ENCODE measurements around the gene ELFN2.

ELFN2 gene

DNA sequence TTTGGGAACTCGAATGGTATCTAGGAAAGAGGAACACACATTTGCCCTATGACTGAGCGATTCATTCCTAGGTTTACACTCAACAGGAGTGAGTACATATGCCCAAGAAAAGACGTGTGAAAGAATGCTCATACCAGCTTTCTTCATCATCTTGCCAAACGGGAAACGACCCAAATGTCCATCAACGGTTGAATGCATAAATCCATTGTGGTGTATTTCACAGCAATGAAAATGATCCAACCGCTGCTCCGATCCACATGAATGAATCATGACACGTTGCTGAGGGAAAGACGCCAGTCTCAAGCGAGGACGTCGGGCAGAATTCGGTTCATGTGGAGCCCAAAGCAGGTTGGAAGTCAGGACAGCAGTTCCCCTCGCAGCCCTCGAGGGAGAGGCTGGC is 73.4 kb downstream of the ELFN2 start:
- DNase-seq: no peak

DNA sequence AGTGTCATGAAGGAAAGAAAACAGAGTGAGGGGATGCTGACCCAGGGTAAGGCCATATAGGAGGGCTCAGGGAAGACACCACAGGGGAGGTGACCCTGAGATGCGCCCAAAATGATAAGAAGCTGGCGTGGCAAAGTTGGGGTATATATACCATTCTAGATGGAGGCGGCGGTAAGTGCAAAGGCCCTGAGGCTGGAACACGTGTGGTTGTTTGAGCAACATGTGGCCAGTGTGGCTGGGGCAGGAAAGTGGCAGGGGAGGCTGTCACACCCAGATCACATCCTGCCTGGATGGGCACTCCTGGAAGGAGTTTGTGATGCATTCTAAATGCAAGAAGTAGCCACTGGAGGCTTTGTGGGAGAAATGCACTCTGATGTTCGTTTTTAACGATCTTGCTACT is 74.8 kb downstream of the ELFN2 start:
- DNase-seq: no peak

DNA sequence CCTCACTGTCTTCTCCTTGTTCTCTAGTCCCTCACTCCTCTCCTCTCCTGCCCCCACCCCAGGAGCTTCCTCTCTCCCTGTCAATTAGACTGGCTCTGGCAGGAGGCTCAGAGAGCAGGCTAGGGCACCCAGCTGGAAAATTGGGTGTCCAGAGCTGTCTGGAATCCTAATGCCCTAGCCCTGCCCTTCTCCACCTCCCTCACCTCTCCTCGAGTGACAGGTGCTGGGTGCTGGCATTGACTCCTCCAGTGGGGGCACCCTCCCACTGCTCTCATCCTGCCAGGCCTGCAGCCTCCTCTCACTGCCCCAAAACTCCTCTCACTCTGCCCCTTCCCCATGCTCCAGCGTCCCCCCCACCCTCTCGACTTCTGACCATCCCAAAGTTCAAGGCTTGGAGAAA is 76.0 kb downstream of the ELFN2 start:
- DNase-seq: no peak

DNA sequence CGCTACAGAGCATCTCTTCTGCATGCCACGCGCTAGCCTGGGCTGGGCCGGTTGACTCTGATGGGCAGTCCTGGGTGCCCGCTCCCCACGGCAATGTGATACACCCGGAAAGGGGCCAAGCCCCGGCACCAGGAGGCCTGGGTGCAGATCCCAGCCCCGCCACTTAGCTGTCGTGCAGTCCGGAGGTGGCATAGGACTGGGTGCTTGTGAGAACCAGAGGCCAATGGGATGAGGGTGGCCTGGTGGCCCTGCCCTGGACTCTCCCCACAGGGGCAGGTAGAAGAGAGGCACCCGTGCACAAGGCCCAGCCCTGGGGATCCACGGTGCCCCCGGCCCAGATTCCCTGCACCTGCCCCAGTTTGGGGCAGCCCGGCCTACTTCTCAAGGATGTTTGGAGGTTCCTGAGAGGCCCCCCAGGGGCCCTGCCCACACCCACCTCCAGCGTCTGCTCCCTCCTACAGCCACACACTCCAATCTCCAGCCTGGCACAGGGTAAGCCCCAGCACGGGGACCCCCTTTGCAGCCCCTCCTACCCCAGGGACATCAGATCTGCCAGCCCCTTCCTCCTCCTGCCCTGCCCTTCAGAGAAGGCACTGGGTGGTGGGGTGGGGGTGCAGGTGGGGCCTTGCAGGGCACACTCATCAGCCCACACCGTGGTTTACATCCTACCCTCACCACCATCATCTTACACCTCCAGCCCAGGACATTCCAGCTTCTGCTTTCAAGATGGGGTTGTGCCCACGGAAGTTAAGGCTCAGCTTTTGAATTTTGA is 78.0 kb downstream of the ELFN2 start:
- no peak for DNase-seq

DNA sequence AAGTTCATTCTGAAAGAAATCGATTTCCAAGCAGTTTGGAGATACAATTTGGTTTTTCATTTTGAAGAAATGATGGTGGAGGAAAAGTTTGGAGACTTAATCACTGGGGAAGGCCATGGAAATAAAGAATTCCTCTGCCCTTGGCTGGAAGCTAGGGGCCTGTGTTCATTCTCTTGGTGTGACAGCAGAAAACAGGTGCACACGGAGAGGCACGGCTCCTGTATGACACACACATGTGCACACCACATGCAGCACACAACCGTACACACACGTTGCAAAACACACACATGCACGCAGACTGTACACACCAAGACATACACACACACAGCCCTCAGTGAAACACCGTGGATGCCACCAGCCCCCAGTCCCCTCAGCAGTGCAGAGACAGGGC is 80.8 kb downstream of the ELFN2 start:
- DNase-seq: no peak

DNA sequence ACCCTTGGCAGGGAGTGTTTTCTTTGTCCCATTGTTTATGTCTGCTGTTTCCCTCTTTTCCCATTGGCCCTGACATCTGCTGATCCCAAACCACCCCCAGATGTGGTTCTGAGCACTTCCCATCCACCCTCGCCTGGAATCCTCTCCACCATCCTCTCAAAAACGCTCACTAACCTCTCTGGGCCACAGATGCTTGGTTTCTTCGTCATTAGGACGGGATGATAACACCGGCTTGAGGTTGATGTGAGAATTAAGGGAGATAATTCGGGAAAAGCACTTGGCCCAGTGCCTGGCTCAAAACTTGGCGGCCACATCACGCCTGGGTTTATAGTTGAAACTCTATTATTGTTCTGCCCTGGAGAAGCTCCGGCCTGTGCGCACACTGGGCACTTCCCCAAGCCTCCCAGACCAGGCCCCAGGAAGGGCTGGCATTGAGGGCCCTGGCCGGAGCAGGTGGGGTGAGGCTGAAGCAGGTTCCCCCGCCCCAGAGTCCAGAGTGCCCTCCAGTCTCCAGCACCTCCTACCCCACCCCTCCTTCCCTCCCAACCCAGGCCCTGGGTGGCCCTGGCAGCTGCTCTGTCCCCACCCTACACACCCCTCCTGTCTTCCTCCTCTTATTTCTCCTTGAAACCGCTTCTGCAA is 81.3 kb downstream of the ELFN2 start:
- DNase-seq: no peak

DNA sequence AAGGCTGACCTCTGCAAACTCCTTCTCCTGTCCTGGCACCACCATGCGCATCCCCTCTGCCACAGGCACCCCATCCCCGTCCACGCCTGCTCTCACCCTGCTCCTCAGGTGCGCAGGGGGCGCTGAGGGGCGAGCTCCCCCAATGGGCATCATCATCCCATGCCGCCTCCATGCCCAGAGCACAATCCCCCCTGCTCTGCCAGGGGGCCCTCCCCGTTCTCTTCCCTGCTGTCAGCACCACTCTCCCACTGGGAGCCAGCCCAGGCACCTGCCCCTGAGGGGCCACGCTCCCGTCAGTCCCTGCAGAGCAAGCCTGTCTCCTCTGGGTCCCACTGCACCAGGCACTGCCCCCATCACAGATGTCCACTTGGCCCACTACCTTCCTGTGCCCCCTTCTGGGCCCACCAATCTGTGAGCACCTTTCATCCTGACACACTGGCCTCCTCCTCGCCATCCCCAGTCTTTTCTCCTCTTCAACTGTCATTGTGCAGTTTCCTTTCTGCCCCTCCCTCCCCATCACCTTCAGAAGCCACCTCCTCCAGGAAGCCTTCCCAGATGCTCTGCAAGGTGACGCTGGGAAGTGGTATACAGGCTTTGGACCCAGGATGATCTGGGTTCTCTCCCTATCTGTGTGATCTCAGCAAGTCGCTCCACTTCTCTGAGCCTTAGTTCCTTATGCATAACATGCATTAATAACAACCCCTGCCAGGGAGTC is 82.4 kb downstream of the ELFN2 start:
- no peak for DNase-seq

DNA sequence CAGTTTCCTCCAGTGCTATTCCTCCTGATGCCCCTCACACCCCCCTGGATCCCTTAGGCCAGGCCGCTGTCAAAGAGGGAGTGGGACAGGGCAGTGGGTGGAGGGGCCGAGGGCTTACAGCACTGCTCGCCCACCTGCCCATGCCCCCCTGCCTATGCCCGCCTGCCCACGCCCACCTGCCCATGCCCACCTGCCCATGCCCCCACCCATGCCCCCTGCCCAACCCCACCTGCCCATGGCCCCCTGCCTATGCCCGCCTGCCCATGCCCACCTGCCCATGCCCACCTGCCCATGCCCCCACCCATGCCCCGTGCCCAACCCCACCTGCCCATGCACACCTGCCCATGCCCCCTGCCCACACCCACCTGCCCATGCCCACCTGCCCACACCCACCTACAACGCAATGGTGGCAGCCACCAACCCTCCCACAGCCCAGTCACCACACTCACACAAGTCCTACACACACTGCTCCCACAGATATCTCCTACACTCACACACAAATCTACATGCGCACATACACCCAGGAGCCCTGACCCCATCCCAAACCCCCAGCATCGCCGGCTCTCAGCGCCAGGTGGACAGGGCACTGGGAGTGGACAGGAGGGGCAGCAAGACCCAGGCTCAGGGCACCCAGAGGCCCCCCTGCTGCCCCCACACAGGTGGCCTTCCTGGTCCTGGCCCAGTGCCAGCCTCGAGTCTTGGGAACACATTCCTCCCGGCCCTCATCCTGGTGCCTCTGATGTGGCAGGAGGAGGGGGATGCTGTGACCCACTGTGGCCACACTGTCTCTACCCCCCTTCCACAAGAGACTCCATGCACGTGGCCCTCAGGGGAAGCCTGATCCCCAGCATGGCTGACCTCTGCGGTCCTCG is 83.2 kb downstream of the ELFN2 start:
- no peak for DNase-seq

DNA sequence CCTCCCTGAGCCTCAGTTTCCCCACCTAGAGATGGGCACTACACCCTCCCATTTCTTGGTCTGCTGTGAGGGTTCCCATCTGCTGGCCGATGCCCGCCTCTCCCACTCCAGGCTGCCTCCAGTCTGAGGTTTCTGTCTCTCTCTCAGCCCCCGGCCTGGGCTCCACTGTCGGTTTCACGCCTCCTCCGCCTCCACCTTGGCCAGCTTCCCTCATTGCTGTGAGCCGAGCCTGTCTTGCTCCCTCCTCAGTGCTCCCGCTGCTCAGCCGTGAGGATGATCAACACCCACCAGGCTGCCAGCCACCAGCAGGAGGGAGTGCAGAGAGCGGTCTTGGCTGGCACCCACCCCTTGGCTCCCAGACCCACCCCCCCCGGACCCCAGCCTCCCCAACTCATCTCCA is 83.9 kb downstream of the ELFN2 start:
- no peak for DNase-seq

DNA sequence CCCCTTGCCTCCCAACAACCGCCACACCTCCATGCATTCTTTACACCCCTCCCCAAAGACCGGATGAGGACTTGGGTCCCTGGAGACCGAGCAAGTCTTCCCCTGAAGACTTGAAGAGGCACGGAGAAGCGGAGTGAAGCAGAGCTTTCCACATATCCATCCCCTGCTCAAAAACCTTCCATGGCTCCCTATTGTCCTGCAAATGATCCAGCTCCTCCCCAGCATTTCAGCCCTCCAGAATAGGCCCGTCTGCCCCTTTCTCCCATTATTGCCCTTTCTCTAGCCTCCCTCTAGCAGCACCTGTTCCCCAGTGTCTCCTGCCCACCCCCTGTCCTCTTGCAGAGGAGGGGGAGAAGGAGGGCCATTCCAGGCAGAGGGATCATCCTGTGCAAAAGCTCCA is 85.2 kb downstream of the ELFN2 start:
- DNase-seq: no peak

DNA sequence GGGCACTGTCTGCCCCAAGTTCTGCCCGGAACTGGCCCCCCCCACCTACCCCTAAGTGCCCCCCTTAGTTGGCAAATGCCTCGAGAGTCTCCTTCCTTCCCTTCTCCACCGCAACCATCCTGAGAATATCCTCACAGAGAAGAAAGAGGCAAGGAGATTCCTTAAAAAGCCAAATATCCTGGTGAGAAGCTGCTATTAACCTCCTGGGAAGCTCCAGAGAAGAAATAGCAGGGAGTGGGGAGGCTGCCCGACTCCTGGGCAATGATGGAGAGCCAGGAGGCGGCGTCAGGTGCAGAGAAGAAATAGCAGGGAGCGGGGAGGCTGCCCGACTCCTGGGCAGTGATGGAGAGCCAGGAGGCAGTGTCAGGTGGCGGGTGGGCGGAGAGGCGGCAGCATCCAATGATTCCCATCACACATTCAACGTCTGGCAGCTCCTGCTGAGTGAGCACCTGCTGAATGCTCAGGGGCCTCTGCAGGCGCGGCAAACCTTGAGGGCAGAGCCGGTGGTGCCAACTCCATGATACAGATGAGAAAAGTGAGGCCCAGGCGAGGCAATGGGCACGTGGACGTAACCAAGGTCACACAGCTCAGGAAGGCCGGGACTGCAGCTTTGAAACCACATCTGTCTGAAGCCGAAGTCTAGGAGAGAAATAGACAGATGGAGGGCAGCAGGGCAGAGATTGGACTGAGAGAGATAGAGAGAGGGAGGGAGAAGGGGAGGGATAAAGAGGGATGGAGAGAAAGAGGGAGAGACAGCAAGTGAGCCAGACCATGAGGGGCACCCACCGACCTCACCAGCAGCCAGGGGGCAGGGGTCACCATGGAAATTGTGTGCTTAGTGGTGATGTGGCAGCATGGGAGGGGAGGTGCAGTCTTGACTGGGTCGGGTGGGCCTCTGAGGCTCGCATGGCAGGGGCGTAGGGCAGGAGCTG is 86.7 kb downstream of the ELFN2 start:
- no peak for DNase-seq

DNA sequence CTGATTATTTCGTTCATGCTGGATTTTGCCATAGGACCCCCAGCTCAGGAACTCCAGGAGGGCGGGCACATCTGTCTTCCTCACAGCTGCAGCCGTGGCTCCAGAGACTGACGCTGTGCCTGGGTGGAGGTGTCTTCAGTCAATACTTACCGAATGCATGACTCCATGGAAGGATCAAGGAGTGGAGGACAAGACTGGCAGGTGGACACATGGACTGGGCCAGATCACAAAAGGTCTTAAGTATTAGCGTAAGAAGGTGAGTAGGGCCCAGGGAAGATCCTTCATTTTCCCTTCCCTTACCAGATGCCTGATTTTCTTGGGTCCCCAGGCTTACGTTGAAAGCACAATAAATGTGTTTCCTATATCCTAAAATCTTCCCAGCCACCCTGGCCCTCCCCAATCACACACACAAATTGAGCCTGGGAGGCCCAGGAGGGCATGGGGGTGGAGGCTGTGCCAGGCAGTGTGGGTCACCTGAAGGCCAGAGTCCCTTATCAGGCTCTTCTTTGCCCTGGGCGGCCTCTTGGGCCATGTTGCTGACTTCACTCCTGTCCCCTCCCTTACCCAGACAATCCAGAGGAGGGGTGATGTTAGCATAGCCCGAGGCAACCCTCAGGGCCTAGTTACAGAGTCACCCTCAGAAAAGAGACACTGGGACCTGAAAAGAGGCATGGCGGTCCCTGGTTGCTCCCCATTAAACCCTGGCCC is 88.6 kb downstream of the ELFN2 start:
- DNase-seq: no peak

DNA sequence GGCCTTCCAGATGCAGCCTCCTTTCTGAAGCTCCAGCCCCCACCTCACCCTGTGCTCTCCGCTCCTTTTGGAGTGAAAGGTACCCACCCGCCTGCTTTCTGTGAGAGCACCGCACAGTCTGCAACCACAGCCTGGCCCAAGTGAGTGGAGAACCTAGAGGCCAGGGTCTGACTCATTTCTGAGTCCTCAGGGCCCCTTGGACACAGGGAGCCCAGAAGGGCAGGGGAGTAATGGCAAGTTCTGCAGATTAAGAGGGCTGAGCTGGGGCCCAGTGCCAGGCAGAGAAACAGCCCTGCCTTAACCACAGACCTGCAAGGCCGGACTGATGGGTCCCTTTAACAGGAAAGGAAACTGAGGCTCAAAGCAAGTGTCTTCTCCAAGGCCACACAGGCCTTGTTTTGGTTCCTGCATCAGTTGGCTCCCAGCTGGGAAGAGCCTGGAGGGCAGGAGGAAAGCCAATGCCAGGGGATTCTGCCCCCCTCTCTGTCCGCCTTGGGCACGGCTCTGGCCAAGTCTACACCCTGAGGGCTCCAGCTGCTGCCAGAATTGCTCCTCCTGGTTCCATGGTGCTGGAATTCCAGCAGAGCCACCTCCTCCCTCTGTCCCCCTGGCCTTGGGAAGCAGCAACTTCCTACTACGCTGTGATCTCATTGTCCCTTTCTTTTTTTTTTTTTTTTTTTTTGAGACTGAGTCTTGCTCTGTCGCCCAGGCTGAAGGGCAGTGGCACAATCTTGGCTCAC is 89.9 kb downstream of the ELFN2 start:
- no peak for DNase-seq

DNA sequence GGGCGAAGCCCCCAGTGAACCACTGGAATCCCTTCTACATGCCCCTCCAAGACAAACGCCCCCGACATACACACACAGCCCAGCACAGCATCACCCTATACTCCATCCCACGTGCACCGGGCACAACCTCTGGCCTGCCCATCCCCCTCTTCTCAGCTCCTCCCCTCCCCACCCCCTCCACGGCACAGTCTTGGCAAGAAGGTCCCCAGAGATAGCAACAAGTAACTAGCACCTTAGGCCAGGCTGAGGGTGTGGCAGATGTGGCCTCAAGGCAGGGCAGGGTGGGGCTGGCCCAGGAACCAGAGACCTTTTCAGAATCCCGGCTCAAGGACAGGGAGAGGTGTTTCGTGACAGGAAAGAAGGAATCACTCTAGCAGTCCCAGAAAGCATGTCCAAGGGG is 90.7 kb downstream of the ELFN2 start:
- no peak for DNase-seq

DNA sequence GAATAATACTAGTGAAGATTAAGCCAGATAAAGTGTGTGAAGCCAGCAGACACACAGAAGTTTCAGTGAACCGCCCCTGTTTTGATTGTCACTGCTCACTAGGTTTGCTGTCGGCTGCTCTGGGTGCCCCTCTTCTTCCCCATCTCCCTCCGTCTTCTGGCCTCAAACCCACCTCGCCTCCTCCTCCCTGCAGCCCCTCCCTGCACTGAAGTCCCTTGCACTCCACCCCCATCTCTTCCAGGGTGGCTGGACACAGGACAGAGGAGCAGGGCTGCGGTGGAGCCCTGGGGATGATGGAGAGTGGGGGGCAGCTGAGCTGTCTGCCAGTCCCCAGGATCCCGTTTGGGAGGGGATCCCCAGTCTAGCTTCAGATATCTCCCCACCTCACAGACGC is 91.5 kb downstream of the ELFN2 start:
- DNase-seq: no peak

DNA sequence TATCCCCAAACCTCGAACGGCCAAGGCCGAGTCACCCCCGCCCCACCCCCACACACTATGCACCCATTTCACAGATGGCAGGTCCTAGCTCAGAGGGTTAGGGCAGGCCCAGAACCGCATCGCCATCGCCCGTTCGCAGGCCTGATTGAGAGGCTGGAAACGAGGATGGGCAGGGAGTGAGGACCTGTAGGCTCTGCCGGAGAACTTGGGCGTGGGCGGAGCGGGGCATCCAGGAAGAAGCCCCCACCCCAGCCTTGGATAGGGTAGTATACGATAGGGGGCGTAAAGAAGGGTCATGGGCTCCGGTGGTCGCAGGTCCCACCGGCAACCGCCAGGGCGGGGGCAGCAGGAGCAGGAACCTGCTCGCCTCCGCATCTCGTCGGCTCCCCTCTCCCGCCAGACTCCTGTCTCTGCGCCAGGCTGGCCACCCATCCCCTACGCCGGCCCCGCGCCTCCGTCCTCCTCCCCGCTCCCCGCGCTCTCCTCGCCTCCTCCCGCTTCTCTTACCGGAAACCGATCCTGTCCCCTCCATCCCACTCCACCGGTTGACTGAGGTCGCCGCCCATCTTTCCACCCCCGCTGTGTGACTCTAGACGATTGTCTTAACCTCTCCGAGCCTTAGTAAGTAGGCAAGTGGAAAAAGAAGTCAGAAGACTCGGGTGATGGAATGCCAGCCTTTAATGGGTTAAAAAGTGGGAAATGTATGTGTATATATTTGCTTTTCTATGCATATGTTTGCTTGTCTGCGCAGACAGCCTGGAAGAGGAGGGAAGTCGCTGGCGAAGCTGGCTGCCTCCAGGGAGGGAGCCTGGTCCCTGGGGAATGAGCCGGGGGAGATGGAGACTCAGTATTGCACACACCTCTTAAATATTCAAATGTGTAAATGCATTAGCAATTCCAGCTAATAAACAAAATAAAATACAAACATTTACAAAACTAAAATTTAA is 92.1 kb downstream of the ELFN2 start:
- DNase-seq: no peak

DNA sequence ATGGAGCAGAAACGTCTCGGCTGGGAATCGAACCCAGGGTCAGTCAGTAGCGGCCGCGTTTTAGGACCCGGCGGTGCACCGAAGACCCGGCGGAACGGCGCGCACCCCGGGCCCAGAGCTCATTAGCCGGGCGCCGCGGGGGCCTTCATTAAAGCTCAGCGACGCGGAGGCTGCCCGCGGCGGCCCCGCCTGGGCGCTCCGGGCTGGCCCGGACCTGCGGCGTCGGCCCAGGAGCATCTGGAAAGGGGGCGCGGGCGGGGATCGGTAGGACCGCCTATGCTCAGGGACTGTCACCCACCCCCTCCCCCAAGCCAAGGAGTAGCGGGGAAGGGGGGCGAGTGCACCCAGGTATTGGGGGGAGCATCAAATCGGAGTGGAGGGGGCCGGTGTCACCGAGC is 92.8 kb downstream of the ELFN2 start:
- DNase-seq: no peak

DNA sequence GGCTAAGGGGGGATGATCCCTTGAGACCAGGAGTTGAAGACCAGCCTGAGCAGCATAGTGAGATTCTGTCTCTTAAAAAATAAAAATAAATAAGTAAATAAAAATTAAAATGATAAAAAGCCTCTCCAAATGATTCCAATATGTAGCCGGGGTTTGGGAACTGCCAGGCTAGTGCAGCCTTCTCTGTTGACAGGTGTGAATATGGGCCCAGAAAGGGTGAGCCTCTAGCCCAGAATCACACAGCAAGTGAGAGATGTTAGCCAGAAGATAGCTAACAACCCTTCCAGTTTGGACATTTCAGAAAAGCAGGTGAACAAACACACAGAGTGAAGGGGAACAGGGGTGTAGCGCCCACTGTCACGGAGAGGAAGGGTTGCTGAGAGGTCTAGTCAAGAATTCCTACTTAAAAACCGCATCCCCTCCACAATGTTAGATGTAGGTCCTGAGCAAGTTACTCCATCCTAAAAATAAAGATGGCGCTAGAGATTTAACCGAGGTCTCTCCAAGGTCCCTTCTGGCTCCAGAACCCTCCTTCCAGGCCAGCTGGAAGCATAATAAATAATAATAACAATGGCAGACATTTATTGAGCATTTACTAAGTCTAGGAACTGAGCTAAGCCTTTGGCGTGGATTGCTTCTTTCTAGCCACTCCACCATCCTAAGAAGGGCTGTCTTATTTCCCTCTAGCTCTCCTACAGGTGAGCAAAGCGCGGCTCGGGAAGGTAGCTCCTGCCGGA is 93.4 kb downstream of the ELFN2 start:
- DNase-seq: no peak
